ENCODE measurements around the gene FOSB.

The FOSB gene

GRCh38 chr19:45442778-45443461 is 24.9 kb upstream of the FOSB start:
- DNase-seq: peak; percentile 76

DNA sequence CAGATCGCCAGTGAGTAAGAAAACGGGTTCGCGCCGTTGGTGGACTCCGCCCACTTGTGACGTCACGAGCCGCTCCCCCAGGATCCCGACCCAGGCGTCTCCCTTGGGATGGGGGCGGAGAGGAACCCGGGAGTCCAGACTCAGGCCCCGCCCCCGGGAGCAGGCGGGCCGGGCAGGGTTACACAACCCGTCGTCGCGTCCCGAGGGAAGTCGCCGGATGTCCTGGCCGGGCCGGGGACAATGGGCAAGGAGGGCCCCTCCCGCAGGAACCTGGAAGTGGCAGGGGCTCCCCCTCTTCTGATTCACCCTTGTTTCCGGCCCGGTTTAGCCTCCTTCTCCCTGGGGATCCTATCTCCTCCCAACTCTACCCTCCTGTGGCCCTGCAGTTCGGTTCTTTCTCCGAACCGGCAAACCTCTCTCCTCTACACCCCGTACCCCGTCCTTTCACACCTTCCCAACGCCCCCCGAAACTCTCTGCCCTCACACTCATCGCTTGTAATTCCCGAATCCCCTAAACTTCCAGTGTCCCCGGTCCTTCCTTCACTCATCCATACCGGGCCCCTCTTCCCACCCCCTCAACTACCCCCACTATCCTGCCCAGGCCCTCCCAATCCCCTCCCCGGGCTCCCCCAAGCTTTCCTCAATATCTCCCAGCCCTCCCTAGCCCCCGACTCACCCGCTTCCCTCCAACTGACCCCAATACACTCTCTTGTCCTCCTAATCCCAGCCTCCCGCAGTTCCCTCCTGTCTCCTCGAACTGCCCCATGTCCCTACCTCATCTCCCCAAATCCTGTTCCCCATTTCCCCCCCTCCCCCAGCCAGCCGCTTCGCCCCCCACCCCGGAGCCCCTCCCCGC is 24.1 kb upstream of the FOSB start:
- peak; percentile 72 for DNase-seq

GRCh38 chr19:45444318-45445041 is 23.3 kb upstream of the FOSB start:
- peak; percentile 91 for DNase-seq

GRCh38 chr19:45445139-45445538 is 22.7 kb upstream of the FOSB start:
- no peak for DNase-seq

GRCh38 chr19:45446295-45446694 is 21.5 kb upstream of the FOSB start:
- DNase-seq: peak; percentile 66

DNA sequence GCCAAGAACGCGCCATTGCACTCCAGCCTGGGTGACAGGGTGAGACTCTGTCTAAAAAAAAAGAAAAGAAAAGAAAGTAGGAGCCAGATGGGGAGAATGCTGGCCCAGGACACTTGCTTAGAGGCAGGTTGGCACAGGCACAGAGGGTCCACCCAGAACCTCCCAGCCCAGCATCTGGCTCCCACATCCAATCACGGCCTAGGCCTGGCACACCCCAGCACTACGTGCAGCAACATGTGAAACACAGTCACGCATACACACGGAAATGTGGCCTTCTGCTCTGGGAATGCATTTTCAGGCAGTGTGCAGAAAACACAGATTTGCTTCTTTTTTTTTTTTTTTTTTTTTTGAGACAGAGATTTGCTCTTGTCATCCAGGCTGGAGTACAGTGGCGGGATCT is 20.9 kb upstream of the FOSB start:
- DNase-seq: no peak

GRCh38 chr19:45448425-45448756 is 19.4 kb upstream of the FOSB start:
- DNase-seq: no peak

DNA sequence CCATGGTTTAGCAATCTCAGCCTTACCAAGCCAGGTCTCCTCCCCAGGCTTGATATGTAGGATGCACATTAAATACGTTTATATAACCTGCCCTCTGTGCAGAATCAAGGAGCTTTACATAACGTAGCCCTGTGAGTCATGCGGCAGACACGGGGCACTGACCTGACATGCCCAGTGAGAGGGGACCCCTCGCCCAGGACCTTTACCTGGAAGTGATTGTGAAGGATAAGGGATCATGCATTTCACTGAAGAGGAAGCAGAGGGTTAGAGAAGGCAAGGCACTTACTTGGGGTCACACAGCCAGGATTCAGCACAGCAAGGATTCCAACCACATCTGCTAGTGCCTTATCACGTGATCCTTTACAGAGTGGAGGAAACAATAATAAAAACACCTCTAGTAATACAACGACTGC is 18.9 kb upstream of the FOSB start:
- DNase-seq: peak; percentile 39

- DNase-seq: peak; percentile 87
Measured at GRCh38 chr19:45450012-45450333, 17.8 kb upstream of the FOSB start.

- peak; percentile 90 for DNase-seq
Measured at GRCh38 chr19:45451131-45451849, 16.5 kb upstream of the FOSB start.

GRCh38 chr19:45451850-45452387 is 15.9 kb upstream of the FOSB start:
- DNase-seq: no peak

DNA sequence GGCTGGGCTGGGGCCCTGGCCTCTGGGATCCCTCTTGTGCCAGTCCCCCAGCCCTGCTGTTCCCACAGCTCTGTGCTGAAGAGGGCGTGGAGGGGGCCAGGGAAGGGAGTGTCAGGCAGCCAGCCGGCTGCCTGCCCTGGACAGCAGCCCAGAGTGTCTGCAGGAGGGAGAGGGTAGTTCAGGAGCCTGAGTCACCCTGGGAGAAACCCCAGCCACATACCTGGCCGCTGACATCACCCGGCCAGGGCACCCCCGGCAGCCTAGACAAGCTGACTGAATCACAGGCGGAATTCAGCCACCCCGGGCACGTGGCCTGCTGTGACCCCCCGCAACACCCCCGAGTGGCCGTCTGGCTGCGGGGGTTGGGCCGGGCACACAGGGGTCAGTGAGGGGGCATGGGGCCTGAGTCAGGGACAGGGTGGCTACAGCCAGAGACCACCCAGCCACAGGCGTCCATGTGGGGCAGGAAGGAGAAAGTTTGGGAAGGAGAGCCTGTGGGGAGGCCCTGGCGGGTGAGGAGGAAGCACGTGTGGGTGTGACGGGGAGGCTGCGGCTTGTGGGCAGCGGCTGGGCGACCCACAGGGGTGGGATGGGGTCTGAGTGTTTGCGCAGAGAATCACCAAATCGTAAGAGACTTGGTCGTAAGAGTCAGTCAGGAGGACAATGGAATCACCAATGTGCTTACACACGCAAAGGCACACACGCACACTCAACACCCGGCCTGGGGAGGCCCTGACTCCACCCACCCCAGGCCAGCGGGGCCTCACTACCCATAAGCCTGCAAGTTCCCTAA is 11.9 kb upstream of the FOSB start:
- DNase-seq: peak; percentile 81

GRCh38 chr19:45456500-45456815 is 11.3 kb upstream of the FOSB start:
- DNase-seq: no peak

DNA sequence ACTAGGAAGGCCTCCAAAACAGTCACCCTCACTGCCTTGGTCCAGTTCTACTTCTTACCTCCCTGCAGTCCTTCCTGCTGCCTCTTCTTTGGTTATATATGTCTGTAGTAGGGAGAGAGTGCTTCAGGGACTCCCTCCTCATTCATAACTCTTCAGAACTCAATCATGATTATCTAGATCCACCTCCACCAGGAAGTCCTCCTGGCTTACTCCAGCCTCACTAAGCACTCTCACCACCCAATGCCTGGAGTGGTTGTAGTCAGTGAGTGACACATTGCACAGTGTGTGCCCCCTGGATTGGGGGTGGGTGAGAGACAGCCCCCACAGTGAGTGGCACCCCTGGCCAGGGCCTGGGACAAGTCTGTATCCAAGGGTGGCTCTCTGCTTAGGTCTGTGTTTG is 10.0 kb upstream of the FOSB start:
- DNase-seq: no peak

GRCh38 chr19:45460807-45461347 is 6.9 kb upstream of the FOSB start:
- no peak for DNase-seq

DNA sequence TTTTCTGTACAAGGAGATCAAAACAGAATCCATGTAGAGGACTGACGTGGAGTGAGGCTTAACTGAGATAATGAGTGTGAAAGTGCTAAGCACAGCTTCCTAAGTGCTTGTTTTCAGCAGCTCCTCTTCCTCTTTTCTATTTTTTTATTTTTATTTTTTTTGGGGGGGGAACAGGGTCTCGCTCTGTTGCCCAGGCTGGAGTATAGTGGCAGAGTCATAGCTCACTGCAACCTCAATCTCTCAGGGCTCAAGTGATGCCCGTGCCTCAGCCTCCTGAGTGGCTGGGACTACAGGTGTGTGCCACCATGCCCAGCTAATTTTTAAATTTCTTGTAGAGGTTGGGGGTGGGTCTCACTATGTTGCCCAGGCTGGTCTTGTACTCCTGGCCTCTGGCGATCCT is 5.6 kb upstream of the FOSB start:
- no peak for DNase-seq

DNA sequence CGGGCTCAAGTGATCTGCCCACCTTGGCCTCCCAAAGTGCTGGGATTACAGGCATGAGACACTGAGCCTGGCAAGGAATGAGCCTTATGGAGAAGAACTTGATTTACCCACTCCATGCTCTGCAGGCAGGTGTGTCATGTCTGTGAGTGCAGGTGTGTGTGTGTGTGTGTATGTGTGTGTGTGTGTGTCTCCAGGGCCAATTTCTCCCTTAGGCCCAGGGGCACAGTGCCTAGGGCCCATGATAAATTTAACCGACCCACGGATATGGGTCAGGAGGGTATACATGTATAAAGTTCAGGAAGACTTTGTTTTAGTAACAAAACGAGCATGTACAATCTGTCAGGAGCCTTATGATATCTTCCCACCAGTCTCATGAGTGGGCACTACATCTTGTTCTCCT is 4.6 kb upstream of the FOSB start:
- DNase-seq: no peak

DNA sequence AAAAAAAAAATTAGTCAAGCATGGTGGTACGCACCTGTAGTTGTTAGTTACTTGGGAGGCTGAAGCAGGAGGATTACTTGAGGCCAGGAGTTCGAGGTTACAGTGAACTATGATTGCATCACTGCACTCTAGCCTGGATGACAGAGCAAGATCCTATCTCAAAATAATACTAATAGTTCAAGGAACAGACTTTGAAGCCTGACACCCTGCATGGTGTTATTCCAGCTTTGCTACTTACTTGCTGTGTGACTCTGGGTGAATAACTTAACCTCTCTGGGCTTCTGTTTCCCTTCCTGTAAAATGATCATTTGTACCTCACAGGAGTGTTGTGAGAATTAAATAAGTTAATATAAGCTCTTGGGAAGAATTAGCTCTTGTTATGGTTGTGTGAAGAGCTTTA is 3.5 kb upstream of the FOSB start:
- DNase-seq: no peak

GRCh38 chr19:45464852-45465441 is 2.8 kb upstream of the FOSB start:
- DNase-seq: no peak

DNA sequence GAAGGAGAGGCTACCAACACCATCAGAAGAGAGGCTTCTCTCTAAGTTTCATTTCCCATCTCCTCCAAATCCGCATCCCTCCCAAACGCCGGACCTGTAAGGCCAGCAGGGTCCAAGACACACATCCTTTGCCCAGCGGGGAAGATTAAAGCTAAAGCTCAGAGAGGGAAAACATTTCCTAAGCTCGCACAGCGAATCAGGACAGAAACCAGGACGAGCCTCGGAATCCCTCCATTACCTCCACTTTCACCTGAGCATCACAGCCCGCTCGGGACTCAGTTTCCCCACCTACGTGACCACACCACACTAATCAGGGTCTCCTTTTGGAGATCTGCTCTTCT is 711 bp upstream of the FOSB start:
- no peak for DNase-seq

- no peak for DNase-seq
Measured at GRCh38 chr19:45468159-45468651, 409 bp downstream of the FOSB start.

DNA sequence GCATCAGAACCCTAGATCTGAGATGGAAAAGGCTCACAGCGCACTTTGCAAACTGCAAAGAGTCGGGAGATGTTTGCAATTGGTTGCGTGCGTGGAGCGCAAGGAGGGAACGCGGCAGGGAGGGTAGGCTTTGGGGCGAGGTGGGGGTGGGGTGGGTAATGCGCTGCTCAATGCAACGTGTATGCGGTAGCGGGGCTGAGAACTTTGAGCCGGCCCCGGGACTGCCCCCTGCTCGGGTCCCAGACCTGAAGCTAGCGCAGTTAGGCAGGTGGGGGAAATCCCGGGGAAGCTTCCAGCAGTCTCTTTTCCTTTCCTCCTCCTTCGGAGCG is 971 bp downstream of the FOSB start:
- no peak for DNase-seq

Data from CD4-positive, alpha-beta T cell treated with Interleukin-17A for 1 hour (primary cell).